Stimulated activated naive CD4-positive, alpha-beta T cell (primary cell): ENCODE measurements around the gene PLXNA4.
"Not testable (repeated sequence)": the region's sequence is repeated elsewhere in the genome, so short reads cannot be mapped to it uniquely, and the experiment has no call there.

Experiments used
- DNase-seq, 6 experiments: peaks; one replicate each; lab custom pipeline; 2025; lab: John Stamatoyannopoulos, UW

The PLXNA4 gene, protein sequence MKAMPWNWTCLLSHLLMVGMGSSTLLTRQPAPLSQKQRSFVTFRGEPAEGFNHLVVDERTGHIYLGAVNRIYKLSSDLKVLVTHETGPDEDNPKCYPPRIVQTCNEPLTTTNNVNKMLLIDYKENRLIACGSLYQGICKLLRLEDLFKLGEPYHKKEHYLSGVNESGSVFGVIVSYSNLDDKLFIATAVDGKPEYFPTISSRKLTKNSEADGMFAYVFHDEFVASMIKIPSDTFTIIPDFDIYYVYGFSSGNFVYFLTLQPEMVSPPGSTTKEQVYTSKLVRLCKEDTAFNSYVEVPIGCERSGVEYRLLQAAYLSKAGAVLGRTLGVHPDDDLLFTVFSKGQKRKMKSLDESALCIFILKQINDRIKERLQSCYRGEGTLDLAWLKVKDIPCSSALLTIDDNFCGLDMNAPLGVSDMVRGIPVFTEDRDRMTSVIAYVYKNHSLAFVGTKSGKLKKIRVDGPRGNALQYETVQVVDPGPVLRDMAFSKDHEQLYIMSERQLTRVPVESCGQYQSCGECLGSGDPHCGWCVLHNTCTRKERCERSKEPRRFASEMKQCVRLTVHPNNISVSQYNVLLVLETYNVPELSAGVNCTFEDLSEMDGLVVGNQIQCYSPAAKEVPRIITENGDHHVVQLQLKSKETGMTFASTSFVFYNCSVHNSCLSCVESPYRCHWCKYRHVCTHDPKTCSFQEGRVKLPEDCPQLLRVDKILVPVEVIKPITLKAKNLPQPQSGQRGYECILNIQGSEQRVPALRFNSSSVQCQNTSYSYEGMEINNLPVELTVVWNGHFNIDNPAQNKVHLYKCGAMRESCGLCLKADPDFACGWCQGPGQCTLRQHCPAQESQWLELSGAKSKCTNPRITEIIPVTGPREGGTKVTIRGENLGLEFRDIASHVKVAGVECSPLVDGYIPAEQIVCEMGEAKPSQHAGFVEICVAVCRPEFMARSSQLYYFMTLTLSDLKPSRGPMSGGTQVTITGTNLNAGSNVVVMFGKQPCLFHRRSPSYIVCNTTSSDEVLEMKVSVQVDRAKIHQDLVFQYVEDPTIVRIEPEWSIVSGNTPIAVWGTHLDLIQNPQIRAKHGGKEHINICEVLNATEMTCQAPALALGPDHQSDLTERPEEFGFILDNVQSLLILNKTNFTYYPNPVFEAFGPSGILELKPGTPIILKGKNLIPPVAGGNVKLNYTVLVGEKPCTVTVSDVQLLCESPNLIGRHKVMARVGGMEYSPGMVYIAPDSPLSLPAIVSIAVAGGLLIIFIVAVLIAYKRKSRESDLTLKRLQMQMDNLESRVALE (N-terminal part only)

DNA sequence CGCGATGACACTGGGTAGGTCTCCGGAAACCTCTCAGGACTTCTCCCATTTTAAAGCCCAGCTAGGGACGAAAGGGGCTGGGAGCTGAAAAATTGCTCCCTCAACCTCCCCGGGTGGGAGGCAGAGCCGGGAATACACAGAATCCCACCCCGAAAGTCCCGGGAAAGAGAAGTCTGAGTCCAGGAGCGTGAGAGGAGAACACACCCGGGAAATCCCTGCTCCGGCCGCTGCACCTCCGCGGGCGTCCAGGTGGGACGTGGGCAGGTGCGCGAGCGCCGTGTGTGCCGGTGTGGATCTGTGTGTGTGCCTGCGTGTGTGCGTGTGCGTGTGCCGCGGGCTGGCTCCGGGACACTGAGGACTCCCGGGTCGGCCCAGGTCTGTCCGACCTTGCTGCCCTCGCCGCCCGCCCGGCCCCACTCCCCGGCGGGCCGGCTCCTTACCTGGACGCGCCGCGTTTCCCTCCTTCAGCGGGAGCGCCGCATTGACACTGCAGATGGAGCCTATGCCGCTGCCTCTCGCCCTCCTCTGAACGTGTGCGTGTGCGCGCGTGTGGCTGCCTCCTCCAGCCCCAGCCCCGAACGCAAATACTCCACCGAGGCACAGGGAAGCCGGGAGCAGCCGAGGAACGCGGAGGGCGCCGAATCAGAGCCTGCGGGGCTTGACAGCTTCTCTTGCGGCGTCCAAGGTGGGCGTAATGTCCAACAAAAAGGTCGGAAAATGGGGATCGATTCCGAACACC is at the start of gene PLXNA4:
PLXNA4 (minus strand) TSS at position 489 of the 739 bp plus-strand sequence. CDS start 67,777 bp downstream, outside the sequence.
- peak in 1 of 6 experiments; percentile 4 for DNase-seq

DNA sequence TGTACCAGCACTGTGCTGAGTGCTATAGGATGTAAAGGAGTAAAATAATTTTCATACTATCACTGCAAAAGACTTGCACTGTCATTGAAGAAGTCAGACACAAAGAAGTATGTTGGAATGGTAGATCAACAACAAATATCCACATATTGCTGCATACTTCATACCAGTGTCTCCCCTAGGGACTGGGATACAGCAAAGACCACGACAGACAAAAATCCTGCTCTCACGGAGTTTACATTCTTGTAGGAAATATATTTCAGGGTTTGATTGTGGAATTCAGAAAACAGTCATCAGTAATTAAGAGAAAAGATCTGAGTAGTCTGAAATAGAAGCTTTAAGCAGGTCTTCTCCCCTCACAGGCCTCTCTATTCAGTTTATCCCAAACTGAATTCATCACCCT is 49.4 kb upstream of the PLXNA4 start:
- DNase-seq, result no peak

DNA sequence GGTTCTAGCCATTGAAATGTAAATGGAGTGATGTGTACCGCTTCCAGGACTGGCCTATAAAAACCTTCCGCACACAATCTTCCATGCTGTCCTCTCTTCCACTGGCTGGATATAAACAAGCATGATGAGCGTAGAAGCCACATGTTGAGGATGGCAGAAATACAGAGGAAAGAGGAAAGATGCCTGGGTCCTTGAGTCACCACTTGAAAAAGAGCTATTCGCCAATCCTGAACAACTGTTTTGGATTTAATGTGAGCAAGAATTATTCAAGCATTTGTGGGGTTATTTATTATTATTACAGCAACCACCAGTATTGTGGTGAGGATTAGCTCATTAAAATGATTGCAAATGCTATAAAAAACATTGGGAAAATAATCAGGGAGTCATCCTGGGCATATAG is 45.8 kb upstream of the PLXNA4 start:
- no peak for DNase-seq

DNA sequence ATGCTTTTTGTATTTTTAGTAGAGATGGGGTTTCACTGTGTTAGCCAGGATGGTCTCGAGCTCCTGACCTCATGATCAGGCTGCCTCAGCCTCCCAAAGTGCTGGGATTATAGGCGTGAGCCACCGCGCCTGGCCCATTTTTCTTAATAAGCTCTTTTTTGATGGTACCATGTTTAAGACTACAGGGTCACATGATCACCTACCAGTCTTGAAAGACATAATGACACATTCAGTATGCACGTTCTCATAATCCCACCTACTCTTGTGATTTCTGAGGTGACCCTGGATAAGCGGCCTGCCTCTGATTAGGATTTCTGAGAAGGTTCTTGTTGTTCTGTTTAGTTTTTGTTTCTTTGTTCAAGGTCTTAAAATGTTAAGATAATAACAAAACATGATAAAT is 43.7 kb upstream of the PLXNA4 start:
- no peak for DNase-seq

DNA sequence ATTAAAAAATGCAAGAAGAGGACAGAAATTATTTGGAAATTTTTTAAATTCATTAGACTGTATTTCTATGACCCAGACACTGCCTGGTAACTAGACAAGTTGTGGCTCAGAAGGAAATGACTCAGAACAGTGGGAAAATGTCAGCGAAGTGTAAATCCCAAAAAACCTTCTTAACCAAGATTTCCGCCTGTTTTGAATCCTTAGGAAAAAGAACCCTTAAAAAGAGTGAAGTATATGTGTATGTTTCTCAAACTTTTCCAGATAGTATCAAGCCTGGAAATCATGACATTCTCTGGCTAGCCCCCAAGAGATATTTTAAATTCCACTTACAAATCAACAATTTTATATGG is 42.7 kb upstream of the PLXNA4 start:
- DNase-seq, result no peak

DNA sequence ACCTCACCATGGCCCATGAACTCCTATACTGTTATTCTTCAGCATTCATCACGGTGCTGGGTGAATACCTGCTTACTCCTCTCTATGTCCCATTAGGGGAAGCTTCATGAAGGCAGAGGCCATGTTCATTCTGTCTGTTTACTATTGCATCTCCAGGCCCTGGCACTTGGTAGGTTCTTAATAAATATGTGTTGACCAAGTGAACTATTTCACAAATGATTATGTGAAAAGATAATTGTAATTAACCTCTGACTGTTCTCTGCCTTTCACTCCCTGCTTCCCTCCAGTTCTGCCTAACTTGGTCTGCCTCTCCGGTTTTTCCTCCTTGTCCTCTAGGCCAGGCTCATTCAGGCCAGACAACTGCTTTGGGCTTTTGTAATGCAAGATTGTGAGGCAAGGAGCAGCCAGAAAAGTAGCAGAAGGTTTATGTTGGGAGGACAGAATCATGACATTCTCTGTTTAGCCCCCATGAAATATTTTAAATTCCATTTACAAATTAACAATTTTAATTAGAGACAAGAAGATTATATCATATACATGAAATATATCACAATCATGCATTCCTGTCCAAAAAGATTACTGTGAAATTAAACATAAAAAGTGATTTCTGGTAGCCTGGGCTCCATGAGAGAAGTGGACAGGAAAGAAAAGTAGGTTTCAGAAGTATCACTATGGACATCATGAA is 42.1 kb upstream of the PLXNA4 start:
- no peak for DNase-seq

DNA sequence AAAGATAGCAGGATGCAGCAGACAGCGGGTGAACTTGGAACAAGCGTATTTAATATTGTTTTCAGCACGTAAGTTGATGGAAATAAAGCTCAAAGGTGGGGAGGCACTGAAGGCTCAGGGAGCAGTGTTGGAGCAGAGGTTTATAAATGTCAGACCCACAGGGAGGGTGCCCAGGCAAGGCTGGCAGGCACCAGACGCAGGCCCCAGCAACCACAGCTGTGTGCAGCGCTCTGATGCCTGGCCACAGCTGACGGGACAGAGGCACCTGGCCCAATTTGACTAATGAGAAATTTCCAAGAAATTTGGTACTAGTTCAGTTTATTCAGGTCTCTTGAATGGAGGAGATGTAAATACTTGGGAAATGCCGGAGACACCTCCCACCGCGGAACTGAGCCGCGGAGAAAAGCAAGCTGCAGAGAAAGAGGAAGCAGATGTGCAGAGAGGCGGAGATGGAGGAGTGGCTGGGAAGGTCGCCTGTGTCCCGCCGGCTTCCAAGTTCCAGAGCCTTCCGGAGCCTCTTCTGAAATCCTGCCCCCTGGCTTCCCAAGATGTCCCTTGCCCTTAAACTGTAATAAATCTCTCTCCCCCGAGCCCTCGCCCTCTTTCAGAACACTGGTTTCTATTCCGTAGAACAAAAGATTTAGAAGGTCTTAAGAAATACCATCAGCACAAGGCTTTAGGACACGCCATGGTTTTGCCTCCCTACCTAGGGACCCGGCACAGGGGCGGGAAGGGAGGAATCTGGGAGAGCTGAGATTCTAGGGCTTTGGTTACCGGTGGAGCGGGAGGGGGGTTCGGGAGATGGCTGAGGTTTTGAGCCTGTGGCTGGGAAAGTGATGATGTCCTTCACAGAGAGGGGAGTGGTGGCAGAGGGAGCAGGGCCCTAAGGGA is 38.4 kb upstream of the PLXNA4 start:
- DNase-seq, result no peak

DNA sequence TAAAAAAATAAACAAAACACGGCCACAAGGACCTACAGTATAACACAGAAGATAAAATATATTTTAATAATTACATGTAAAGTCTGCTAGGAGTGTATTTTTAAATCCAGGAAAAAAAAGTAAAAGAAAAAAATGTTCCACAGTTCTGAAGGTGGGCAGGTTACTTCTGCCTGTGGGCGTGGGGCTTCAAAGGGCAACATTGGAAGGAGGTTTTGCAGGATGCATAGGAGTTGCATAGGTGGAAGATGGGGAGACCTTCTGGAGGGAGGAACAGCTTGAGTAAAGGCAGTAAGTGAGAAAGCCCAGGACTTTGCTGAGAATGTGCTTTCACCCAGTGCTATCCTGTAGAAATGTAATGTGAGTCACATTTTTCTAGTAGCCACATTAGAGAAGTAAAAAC is 37.5 kb upstream of the PLXNA4 start:
- DNase-seq, result no peak

DNA sequence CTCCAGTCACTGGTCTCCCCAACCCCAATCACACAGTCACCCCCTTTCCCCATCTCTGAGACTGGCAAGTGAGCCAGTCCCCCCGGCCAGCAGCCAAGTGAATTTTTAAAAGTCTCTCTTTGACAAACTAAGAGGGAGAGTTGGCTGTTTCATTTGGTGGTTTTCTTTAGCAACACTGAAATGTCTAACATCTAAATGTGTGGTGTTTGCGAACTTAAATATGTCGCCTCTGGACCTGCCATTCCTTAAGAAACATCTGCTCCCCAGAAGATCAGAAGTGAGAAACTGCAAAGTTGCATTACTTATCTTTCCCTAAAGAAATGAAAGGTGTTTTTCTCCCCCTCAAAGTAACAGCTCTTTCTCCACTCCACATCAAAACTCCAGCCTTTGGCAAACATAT is 34.7 kb upstream of the PLXNA4 start:
- no peak for DNase-seq

DNA sequence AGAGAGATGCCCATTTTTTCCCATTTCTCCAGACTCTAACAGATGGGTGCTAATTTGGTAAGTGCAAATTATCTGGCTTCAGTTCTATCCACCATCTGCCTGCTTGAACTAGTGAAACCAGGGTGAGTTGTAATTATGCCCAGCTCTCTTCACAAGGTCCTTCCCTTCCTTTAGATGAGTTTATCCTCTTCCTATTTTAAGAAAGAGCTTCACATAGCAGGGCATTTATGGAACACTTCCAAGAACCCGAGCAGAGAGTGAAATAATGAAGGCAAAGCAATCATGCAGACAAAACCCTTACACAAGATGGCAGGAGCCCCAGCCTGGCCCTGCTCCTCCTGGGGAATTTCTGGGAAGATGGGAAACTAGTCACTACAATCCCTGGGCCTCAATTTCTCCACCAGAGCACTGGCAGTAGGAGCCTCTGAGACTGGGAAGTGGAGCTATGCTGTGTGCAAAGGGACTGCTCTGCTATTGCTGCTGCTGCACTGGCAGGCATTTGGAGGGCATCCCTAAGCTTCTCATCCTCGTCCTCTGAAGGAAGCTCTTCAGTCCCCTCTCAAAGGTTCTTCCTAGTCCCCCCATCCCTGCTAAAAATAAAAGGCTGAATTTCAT is 33.7 kb upstream of the PLXNA4 start:
- no peak for DNase-seq

DNA sequence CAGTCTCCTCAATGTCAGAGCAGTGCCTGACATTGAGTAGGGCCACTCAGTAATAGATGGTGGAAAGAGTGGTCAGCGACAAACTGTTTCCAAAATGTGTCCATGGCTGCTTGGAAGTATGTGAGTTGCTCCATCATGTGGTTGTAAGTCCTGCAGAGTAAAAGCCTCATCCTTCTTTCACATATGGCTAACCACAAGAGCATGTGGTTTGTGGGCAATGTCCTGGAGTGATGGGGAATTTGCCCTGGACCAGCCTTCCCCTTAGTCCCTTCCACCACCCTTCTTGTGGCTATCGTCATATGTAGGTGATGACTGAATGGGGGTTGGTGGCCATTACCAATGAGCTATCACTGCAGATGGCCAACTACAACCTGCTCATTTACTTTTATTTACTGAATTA is 33.0 kb upstream of the PLXNA4 start:
- DNase-seq, result no peak

DNA sequence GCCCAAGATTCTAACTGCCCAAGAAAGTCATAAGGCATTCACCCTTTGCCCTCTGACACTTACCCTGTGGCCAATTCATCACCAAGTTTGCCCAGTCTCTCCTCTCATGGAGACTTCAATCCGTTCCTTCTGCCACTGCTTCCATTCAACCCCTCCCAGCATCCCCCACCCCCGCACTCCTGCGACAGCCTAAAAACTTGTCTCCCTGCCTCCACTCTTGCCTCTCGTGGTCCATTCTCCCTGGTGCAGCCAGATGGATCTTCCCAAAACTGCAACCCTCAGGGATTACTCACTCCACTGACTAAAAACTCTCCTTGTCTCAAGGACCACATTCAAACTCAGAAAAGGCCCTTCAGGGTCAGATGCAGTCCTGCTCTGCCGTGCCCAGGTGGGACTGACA is 32.3 kb upstream of the PLXNA4 start:
- DNase-seq, result no peak

DNA sequence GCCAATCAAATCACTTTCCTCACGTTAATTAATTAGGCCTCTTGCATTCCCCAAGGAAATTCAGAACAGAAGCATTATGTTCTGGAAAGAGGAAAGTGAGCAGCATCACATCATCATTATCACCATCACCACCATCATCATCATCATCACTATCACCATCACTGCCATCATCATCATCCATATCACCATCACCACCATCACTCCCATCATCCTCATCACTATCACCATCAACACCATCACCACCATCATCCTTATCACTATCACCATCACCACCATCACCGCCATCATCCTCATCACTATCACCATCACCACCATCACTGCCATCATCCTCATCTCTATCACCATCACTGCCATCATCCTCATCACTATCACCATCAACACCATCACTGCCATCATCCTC is 31.4 kb upstream of the PLXNA4 start:
- DNase-seq, result no peak

DNA sequence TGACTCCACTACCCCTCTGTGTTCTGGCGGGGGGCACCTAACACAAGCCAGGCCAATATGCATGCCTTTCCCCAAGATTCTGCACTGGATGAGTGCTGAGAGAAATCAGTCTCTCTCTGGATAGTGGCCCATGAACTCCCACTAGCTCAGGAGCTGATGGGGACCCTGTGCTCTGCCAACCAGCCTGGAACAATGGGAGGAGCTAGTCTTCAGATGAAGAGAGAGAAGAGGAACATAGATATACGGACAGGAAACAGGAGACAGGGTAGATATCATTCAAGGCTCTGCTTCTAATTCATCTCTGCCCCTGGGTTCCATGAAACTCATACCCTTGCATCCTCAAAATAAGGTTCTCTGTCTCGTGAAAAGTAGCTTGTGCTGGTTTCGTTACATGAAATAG is 27.9 kb upstream of the PLXNA4 start:
- no peak for DNase-seq

DNA sequence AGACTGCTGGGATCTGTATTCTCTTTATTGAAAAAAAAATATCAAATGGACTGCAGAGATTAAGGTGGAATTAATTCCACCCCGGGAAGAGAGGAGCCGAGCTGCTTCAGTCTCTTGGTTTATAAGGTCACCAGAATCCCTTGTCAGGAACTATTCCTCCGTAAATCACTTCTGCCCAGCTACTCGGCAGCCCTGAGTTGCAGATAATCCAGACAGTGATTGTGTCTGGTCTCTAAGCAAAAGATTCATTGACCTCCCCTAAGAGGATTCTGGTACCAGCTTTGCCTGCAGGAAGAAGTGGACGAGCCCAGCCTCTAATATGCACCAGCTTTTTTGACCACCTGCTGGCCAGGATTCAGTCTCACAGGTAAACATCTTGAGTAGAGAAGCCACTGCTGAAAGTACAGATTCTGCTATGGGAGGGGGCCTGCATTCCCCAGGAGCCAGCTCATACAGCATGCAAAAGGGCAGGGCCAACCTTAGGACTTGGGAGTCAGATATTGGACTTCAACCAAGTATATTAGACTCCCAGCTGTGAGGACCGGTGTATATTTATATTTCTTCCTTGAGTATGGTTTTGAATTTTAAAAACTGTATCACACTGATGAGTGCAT is 27.1 kb upstream of the PLXNA4 start:
- no peak for DNase-seq

DNA sequence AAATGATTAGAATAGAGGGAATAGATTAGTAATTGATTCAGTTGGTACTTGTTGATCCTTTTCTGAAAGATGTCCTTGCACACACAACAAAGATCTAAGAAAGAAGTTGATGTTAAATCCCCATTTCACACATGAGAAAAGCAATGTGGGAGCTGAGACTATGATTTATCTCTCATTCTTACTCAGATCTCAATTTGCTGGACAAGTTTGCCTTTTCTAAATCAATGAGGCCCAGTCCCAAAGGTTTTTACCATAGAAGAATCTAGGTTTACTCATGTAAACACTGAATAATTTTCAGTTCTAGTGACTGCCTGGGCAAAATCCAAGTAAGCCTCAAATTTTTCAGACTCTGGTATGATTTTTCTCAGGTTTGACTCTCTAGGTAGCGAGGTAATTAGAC is 25.5 kb upstream of the PLXNA4 start:
- no peak for DNase-seq

DNA sequence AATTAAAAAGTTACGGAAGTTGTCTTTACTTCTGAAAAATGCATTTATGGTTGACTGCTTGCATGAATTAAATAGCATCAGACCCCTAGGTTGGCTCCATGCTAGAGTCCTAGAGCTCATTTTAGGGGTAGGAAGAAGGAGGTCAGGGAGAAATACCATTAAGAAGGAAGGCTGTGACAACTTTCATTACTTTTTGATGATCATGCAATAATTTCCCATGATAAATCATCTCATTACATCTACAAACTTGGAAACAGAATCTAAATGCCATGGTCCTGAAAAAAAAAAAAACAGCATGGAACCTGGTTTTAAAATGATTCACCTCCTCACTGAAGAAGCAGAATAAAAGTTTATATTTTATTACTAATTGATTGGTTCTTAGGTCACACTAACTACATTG is 20.3 kb upstream of the PLXNA4 start:
- DNase-seq, result no peak

DNA sequence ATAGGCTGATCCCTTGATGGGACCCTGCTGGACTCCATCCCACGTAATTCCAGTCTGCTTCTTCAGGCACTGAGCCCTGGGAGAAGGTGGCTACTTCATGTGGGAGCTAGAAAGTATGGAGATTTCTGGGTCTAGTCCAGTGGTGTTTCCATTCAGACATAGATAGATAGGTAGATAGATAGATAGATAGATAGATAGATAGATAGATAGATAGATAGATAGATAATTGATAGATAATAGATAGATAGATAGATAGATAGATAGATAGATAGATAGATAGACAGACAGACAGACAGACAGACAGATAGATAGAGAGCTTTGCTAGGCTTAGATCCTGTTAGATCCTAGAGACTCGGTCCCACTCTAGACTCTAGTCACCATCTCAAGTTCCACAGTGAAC is 18.5 kb upstream of the PLXNA4 start:
- not testable (repeated sequence) for DNase-seq

DNA sequence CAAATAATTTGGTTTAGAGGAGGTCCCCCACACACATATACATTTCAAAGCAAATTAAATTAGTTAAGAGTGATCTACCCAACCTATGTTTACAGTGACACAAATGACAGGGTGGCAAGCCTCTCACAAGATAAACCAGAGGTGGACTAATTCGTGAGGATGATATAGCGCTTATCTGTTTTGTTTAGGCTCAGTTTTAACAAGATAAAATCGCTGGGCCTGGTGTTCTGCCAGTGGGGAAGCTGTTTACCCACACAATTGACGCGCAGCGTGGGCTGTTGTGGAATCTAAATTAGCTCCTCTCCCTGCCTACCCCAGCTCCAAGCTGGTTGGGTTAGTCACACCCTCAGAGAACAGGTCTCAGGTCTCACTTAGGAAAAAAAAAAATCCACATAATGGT is 16.7 kb upstream of the PLXNA4 start:
- DNase-seq, result no peak
